GM13977 (cell line): ENCODE data around the gene TCF25.

Experiments
- DNase-seq: peaks from one replicate; pipeline ENCODE4 v3.0.0; 2012; ENCODE audit warnings: low spot score
- in situ Hi-C: fragments of 300-500 bp; cut with MboI; formaldehyde crosslinking; loops from one replicate; pipeline ENCODE4 v1.12.0; 2022; ENCODE audit warnings: low sequenced_read_pairs, low pct_unique_long_range_greater_than_20kb, mixed read lengths, inconsistent platforms; ENCODE audit not compliant: unreplicated experiment
- TF ChIP-seq, protein P1 (sequence below): IDR thresholded peaks from 2 replicates; pipeline ENCODE4 v1.5.1; 2012; ENCODE audit warnings: mild to moderate bottlenecking, control low read depth; ENCODE audit not compliant: insufficient read depth; ENCODE audit errors: extremely low read depth, missing control alignments

The TCF25 gene

DNA sequence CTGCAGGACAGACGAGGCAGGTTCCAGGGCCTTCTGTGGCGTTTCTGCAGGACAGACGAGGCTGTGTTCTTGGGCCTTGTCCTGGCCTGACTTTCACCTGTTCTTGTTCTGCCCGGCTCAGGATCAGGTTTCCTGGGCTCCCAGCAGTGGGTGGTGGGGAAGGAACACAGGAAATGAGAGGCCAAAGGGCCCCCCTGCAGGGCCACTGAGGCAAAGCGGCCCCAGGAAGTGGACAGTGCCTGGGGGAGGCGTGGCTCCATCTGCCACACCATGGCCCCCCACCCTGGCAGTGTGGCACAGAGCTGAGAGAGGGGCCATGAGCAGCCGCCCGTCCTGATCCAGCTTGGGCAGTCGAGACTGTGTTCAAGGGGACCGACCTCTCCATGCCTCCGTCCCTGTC lies 24.4 kb upstream of the TCF25 start:
- in situ Hi-C loops, result no loop called here
- TF ChIP-seq, protein P1, sequence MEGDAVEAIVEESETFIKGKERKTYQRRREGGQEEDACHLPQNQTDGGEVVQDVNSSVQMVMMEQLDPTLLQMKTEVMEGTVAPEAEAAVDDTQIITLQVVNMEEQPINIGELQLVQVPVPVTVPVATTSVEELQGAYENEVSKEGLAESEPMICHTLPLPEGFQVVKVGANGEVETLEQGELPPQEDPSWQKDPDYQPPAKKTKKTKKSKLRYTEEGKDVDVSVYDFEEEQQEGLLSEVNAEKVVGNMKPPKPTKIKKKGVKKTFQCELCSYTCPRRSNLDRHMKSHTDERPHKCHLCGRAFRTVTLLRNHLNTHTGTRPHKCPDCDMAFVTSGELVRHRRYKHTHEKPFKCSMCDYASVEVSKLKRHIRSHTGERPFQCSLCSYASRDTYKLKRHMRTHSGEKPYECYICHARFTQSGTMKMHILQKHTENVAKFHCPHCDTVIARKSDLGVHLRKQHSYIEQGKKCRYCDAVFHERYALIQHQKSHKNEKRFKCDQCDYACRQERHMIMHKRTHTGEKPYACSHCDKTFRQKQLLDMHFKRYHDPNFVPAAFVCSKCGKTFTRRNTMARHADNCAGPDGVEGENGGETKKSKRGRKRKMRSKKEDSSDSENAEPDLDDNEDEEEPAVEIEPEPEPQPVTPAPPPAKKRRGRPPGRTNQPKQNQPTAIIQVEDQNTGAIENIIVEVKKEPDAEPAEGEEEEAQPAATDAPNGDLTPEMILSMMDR, result no peak
- peak; percentile 11 for DNase-seq

DNA sequence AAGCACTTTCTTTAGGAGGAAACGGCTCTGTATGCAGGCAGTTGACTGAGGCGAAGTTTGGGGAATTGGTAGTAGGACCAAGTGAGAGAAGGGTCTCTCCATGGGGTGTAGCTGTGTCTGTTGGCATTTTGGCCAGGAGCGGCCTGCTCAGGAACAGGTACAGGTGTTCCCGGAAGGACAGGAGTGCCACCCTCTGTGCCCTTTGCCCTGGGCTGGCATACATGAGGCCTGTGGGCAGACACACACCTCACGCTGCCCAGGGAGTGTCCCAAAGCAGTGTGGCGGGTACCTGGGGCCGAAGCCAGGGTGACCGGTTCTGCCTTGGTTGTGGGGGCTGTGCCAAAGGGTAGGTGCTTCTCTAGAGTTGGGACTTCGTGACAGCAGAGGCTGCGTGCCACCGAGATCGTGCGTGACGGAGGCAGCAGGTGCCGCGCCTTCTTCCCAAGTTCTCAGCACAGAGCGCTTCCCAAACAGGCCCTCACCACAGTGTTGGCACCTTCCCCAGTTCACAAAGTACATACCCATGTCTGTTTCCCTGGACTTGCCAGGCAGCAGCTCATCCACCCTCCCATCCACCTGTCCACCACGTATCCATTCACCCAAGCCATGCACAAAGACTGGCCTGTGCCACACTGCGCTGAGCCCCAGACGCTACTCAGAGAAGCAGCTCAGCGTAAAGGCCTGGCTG lies 19.9 kb upstream of the TCF25 start:
- in situ Hi-C loops, result no loop called here
- TF ChIP-seq, protein P1, result no peak
- peak; percentile 25 for DNase-seq

DNA sequence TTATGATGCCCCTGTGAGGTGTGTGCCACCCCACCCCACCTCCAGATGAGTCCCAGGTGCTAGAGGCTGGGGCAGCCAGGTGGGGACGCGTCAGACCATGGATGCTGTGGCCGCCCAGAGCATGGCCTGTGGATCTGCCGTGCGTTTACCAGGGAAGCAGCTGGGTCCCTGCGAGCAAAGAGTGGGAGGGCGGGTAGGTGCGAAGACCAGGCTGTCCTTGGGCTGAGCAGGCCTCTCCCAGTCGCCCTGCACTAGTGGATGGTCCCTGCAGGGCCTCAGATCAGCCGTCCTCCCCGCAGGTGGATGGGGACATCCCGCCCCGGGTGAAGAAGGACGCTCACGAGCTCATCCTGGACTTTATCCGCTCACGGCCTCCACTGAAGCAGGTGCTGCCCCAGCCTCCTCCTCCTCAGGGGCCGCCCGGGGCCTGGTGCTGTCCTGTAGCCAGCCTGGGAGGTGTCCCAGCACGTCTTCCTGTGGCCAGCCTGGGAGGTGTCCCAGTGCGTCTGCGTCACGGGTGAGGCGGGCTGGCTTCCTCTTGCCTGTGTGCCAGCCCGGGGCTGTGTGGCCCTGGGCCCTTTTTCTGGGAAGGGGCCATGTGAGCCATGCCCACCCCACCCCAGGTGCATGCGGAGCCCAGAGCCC lies 18.0 kb upstream of the TCF25 start:
- in situ Hi-C loops, result no loop called here
- TF ChIP-seq, protein P1, result no peak
- DNase-seq, result peak; percentile 19

- no peak for DNase-seq
- TF ChIP-seq, protein P1, result no peak
- in situ Hi-C loops, result no loop called here
These were observed 17.4 kb upstream of the TCF25 start for GRCh38 chr16:89855986-89856385.

DNA sequence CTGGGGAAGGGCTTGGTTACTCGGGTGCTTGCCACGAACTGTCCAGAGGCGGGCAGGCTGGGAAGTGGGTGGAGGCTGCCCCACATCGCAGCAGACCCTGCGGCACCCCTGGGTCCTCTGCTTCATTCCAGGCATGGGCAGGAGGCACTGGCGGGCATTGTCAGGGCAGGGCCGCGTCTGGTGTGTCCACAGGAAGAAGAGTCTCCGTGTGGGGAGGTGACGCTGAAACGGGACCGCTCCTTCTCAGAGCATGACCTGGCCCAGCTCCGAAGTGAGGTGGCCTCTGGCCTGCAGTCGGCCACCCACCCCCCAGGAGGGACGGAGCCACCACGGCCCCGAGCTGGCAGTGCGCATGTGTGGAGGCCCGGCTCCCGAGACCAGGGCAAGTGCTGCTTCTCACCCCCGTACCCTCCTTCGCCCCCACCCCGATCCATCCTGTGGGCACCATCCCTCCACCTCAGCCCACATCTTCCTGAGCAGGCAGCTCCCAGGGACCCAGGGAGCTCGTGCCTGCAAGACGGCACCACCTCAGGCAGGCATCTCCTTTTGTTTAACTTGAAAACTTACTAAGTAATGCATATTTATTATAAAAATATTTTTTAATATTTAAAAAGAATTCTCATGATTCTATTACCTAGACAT lies 14.3 kb upstream of the TCF25 start:
- in situ Hi-C loops, result no loop called here
- TF ChIP-seq, protein P1, result no peak
- no peak for DNase-seq

- no peak for DNase-seq
- in situ Hi-C loops, result loop anchor here (10.0 kb wide), 1 partner anchor 145 kb away; no protein-coding TSS in a partner anchor
- TF ChIP-seq, protein P1, result no peak
These were observed 13.8 kb upstream of the TCF25 start for GRCh38 chr16:89859615-89860007.
